Astrocyte (in vitro differentiated cells and primary cell): ENCODE results near the gene SPINK4.

Experiments used
- CTCF ChIP-seq: IDR thresholded peaks from 2 replicates; pipeline ENCODE4 v1.5.1; 2011; ENCODE audit warnings: low read depth, mild to moderate bottlenecking, inconsistent platforms, low read length, moderate library complexity; ENCODE audit not compliant: insufficient read depth
- EZH2 ChIP-seq: IDR thresholded peaks from 2 replicates; pipeline ENCODE4 v1.6.1; 2012; ENCODE audit warnings: mild to moderate bottlenecking, low read length, inconsistent platforms; ENCODE audit not compliant: insufficient read depth

- TF ChIP-seq CTCF (no peak), EZH2 (no peak)
Observed at GRCh38 chr9:33202552-33203201, 37.3 kb upstream of the SPINK4 start.
